ENCODE results near the gene GALNT18.
A peak's percentile ranks its signal among the peaks of the same experiment; 100 is the strongest.

Gene GALNT18

GRCh38 chr11:11659567-11660362, 38.0 kb upstream of the GALNT18 start:
- Histone ChIP-seq H3K36me3 (ENCODE audit: insufficient read depth, low read length) (no peaks in the 10 kb centered on the region), H3K4me1 (ENCODE audit: insufficient read depth, low read length) (no peaks in the 10 kb centered on the region), H3K27me3 (ENCODE audit: control insufficient read depth in 1 of 2, insufficient read depth in 2 of 2, low read length in 2 of 2) (no peaks in the 10 kb centered on the region), H3K4me3 (ENCODE audit: low read depth in 1 of 2, low read length in 2 of 2) (no peak overlapping the region), H3K9me3 (ENCODE audit: low read length) (no peaks in the 10 kb centered on the region), H3K27ac (ENCODE audit: low read depth, low read length) (no peak overlapping the region), H3K9ac (ENCODE audit: low read length) (no peak overlapping the region)

GRCh38 chr11:11657218-11657955, 35.6 kb upstream of the GALNT18 start:
- no peak overlapping the region for H3K27ac ChIP-seq (ENCODE audit: low read depth, low read length)
- no peaks in the 10 kb centered on the region for H3K36me3 ChIP-seq (ENCODE audit: insufficient read depth, low read length)
- H3K4me3 ChIP-seq (ENCODE audit: low read depth in 1 of 2, low read length in 2 of 2), result no peak overlapping the region

GRCh38 chr11:11641581-11641980, 19.8 kb upstream of the GALNT18 start:
- no peak overlapping the region for H3K27ac ChIP-seq (ENCODE audit: low read depth, low read length)
- no peaks in the 10 kb centered on the region for H3K4me1 ChIP-seq (ENCODE audit: insufficient read depth, low read length)
- H3K9ac ChIP-seq (ENCODE audit: low read length), result no peak overlapping the region
- H3K36me3 ChIP-seq (ENCODE audit: insufficient read depth, low read length), result no peaks in the 10 kb centered on the region
- H3K4me3 ChIP-seq (ENCODE audit: low read depth in 1 of 2, low read length in 2 of 2), result no peak overlapping the region
- no peaks in the 10 kb centered on the region for H3K27me3 ChIP-seq (ENCODE audit: control insufficient read depth in 1 of 2, insufficient read depth in 2 of 2, low read length in 2 of 2)
- H3K9me3 ChIP-seq (ENCODE audit: low read length), result no peaks in the 10 kb centered on the region

More at GRCh38 chr11:11657218-11657955, 35.6 kb upstream of the GALNT18 start:
- no peak overlapping the region for H3K9ac ChIP-seq (ENCODE audit: low read length)
- no peaks in the 10 kb centered on the region for H3K9me3 ChIP-seq (ENCODE audit: low read length)
- H3K4me1 ChIP-seq (ENCODE audit: insufficient read depth, low read length), result no peaks in the 10 kb centered on the region
- no peaks in the 10 kb centered on the region for H3K27me3 ChIP-seq (ENCODE audit: control insufficient read depth in 1 of 2, insufficient read depth in 2 of 2, low read length in 2 of 2)

GRCh38 chr11:11640996-11641395, 19.2 kb upstream of the GALNT18 start:
- no peak overlapping the region for H3K9ac ChIP-seq (ENCODE audit: low read length)
- no peaks in the 10 kb centered on the region for H3K27me3 ChIP-seq (ENCODE audit: control insufficient read depth in 1 of 2, insufficient read depth in 2 of 2, low read length in 2 of 2)
- H3K27ac ChIP-seq (ENCODE audit: low read depth, low read length), result no peak overlapping the region
- no peaks in the 10 kb centered on the region for H3K36me3 ChIP-seq (ENCODE audit: insufficient read depth, low read length)
- H3K9me3 ChIP-seq (ENCODE audit: low read length), result no peaks in the 10 kb centered on the region
- H3K4me3 ChIP-seq (ENCODE audit: low read depth in 1 of 2, low read length in 2 of 2), result no peak overlapping the region
- H3K4me1 ChIP-seq (ENCODE audit: insufficient read depth, low read length), result peaks cover 4% of the 10 kb centered on the region

GRCh38 chr11:11640152-11640551, 18.3 kb upstream of the GALNT18 start:
- H3K36me3 ChIP-seq (ENCODE audit: insufficient read depth, low read length), result no peaks in the 10 kb centered on the region
- no peaks in the 10 kb centered on the region for H3K27me3 ChIP-seq (ENCODE audit: control insufficient read depth in 1 of 2, insufficient read depth in 2 of 2, low read length in 2 of 2)
- no peak overlapping the region for H3K9ac ChIP-seq (ENCODE audit: low read length)
- no peaks in the 10 kb centered on the region for H3K9me3 ChIP-seq (ENCODE audit: low read length)
- no peak overlapping the region for H3K4me3 ChIP-seq (ENCODE audit: low read depth in 1 of 2, low read length in 2 of 2)
- H3K4me1 ChIP-seq (ENCODE audit: insufficient read depth, low read length), result peaks cover 12% of the 10 kb centered on the region
- H3K27ac ChIP-seq (ENCODE audit: low read depth, low read length), result no peak overlapping the region

- Histone ChIP-seq H3K9me3 (ENCODE audit: low read length) (no peaks in the 10 kb centered on the region), H3K9ac (ENCODE audit: low read length) (no peak overlapping the region), H3K27me3 (ENCODE audit: control insufficient read depth in 1 of 2, insufficient read depth in 2 of 2, low read length in 2 of 2) (no peaks in the 10 kb centered on the region), H3K4me3 (ENCODE audit: low read depth in 1 of 2, low read length in 2 of 2) (no peak overlapping the region), H3K27ac (ENCODE audit: low read depth, low read length) (no peak overlapping the region), H3K4me1 (ENCODE audit: insufficient read depth, low read length) (peaks cover 13% of the 10 kb centered on the region), H3K36me3 (ENCODE audit: insufficient read depth, low read length) (no peaks in the 10 kb centered on the region)
These were observed 14.9 kb upstream of the GALNT18 start for GRCh38 chr11:11636671-11637070.

GRCh38 chr11:11635443-11635842, 13.6 kb upstream of the GALNT18 start:
- H3K27me3 ChIP-seq (ENCODE audit: control insufficient read depth in 1 of 2, insufficient read depth in 2 of 2, low read length in 2 of 2), result no peaks in the 10 kb centered on the region
- H3K4me1 ChIP-seq (ENCODE audit: insufficient read depth, low read length), result peaks cover 13% of the 10 kb centered on the region
- no peaks in the 10 kb centered on the region for H3K9me3 ChIP-seq (ENCODE audit: low read length)
- no peak overlapping the region for H3K4me3 ChIP-seq (ENCODE audit: low read depth in 1 of 2, low read length in 2 of 2)
- no peaks in the 10 kb centered on the region for H3K36me3 ChIP-seq (ENCODE audit: insufficient read depth, low read length)
- no peak overlapping the region for H3K9ac ChIP-seq (ENCODE audit: low read length)
- peak overlapping the region; percentile 4 for H3K27ac ChIP-seq (ENCODE audit: low read depth, low read length)

- no peak overlapping the region for H3K9ac ChIP-seq (ENCODE audit: low read length)
- no peak overlapping the region for H3K4me3 ChIP-seq (ENCODE audit: low read depth in 1 of 2, low read length in 2 of 2)
- peak overlapping the region; percentile 26 for H3K27ac ChIP-seq (ENCODE audit: low read depth, low read length)
- no peaks in the 10 kb centered on the region for H3K36me3 ChIP-seq (ENCODE audit: insufficient read depth, low read length)
- H3K27me3 ChIP-seq (ENCODE audit: control insufficient read depth in 1 of 2, insufficient read depth in 2 of 2, low read length in 2 of 2), result no peaks in the 10 kb centered on the region
- no peaks in the 10 kb centered on the region for H3K9me3 ChIP-seq (ENCODE audit: low read length)
- peaks cover 11% of the 10 kb centered on the region for H3K4me1 ChIP-seq (ENCODE audit: insufficient read depth, low read length)
These were observed 7.6 kb upstream of the GALNT18 start for GRCh38 chr11:11629368-11629767.

- Histone ChIP-seq H3K27ac (ENCODE audit: low read depth, low read length) (no peak overlapping the region), H3K4me3 (ENCODE audit: low read depth in 1 of 2, low read length in 2 of 2) (no peak overlapping the region), H3K27me3 (ENCODE audit: control insufficient read depth in 1 of 2, insufficient read depth in 2 of 2, low read length in 2 of 2) (no peaks in the 10 kb centered on the region), H3K36me3 (ENCODE audit: insufficient read depth, low read length) (no peaks in the 10 kb centered on the region), H3K4me1 (ENCODE audit: insufficient read depth, low read length) (peaks cover 14% of the 10 kb centered on the region), H3K9me3 (ENCODE audit: low read length) (no peaks in the 10 kb centered on the region), H3K9ac (ENCODE audit: low read length) (no peak overlapping the region)
These were observed 6.8 kb upstream of the GALNT18 start for GRCh38 chr11:11628651-11629050.

GRCh38 chr11:11626128-11626527, 4.3 kb upstream of the GALNT18 start:
- H3K9me3 ChIP-seq (ENCODE audit: low read length), result no peaks in the 10 kb centered on the region
- H3K9ac ChIP-seq (ENCODE audit: low read length), result no peak overlapping the region
- H3K36me3 ChIP-seq (ENCODE audit: insufficient read depth, low read length), result no peaks in the 10 kb centered on the region
- H3K27ac ChIP-seq (ENCODE audit: low read depth, low read length), result no peak overlapping the region
- H3K4me3 ChIP-seq (ENCODE audit: low read depth in 1 of 2, low read length in 2 of 2), result no peak overlapping the region
- H3K4me1 ChIP-seq (ENCODE audit: insufficient read depth, low read length), result peaks cover 24% of the 10 kb centered on the region
- no peaks in the 10 kb centered on the region for H3K27me3 ChIP-seq (ENCODE audit: control insufficient read depth in 1 of 2, insufficient read depth in 2 of 2, low read length in 2 of 2)

GRCh38 chr11:11624926-11625325, 3.1 kb upstream of the GALNT18 start:
- no peaks in the 10 kb centered on the region for H3K27me3 ChIP-seq (ENCODE audit: control insufficient read depth in 1 of 2, insufficient read depth in 2 of 2, low read length in 2 of 2)

More at GRCh38 chr11:11624926-11625325, 3.1 kb upstream of the GALNT18 start:
- H3K36me3 ChIP-seq (ENCODE audit: insufficient read depth, low read length), result no peaks in the 10 kb centered on the region
- H3K4me1 ChIP-seq (ENCODE audit: insufficient read depth, low read length), result peaks cover 25% of the 10 kb centered on the region
- no peaks in the 10 kb centered on the region for H3K9me3 ChIP-seq (ENCODE audit: low read length)
- no peak overlapping the region for H3K27ac ChIP-seq (ENCODE audit: low read depth, low read length)
- no peak overlapping the region for H3K9ac ChIP-seq (ENCODE audit: low read length)
- no peak overlapping the region for H3K4me3 ChIP-seq (ENCODE audit: low read depth in 1 of 2, low read length in 2 of 2)
